SU-DHL-6 (cell line): Measurements from ENCODE around the gene RPTOR.

Experiments used
- EZH2phosphoT487 ChIP-seq: fragments of 200-600 bp; sonication (generic), shearing (Covaris generic); conservative IDR thresholded peaks from 2 replicates; pipeline ENCODE4 v1.6.1; 2018; ENCODE audit warnings: mild to moderate bottlenecking, antibody characterized with exemption, low read length, moderate library complexity, mixed read lengths
- TF ChIP-seq, protein P1 (sequence below): fragments of 200-600 bp; sonication (generic); IDR thresholded peaks from one replicate; pipeline ENCODE4 v1.5.1; 2017; ENCODE audit warnings: antibody characterized with exemption, mild to moderate bottlenecking, low read length, moderate library complexity; ENCODE audit not compliant: insufficient read depth, poor library complexity, severe bottlenecking

DNA sequence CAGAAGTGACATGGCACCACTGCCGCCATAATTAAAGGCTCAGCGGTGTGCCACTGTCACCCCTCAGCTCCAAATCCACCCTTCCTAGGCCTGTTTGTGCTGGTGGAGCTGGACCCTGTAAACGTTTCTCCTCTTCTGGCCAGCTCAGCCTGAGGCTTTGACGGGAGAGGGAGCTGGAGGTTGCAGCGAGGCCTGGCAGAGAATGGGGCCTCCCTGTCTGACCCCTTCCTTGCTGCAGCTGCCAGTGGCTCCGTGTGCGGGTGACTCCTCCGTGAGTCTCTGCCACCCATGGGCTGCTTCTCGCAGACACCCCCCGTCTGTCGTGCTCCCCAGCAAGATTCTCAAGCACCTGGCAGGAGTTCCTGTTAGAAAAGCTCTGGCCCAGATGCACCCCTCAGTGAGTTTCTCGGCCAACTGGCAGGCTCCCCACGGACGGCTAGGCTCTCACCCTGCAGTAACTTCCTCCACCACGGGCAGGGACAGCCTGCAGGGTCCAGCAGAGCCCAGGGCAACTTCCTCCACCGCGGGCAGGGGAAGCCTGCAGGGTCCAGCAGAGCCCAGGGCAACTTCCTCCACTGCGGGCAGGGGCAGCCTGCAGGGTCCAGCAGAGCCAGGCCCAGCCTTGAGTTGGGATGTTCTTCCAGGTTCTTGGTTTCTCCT lies 442.3 kb downstream of the RPTOR start:
- TF ChIP-seq, protein P1, sequence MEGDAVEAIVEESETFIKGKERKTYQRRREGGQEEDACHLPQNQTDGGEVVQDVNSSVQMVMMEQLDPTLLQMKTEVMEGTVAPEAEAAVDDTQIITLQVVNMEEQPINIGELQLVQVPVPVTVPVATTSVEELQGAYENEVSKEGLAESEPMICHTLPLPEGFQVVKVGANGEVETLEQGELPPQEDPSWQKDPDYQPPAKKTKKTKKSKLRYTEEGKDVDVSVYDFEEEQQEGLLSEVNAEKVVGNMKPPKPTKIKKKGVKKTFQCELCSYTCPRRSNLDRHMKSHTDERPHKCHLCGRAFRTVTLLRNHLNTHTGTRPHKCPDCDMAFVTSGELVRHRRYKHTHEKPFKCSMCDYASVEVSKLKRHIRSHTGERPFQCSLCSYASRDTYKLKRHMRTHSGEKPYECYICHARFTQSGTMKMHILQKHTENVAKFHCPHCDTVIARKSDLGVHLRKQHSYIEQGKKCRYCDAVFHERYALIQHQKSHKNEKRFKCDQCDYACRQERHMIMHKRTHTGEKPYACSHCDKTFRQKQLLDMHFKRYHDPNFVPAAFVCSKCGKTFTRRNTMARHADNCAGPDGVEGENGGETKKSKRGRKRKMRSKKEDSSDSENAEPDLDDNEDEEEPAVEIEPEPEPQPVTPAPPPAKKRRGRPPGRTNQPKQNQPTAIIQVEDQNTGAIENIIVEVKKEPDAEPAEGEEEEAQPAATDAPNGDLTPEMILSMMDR = no peak
- no peak for TF ChIP-seq EZH2phosphoT487
